HG02840 (cell line): Measurements from ENCODE around the gene PNPLA2.

Experiments used
- ATAC-seq: cut with Tn5 transposase; IDR thresholded peaks from one replicate; pipeline ENCODE4 v1.9.1; 2021; ENCODE audit warnings: mild to moderate bottlenecking, moderate library complexity, moderate number of reproducible peaks; ENCODE audit not compliant: unreplicated experiment, low FRiP score

Gene PNPLA2

GRCh38 chr11:868394-868793 lies 49.7 kb downstream of the PNPLA2 start:
- ATAC-seq, result no peak

GRCh38 chr11:868802-869201 lies 50.1 kb downstream of the PNPLA2 start:
- ATAC-seq, result no peak

GRCh38 chr11:869399-870126 lies 50.8 kb downstream of the PNPLA2 start:
- no peak for ATAC-seq

GRCh38 chr11:870127-870413 lies 51.4 kb downstream of the PNPLA2 start:
- no peak for ATAC-seq

- no peak for ATAC-seq
These were observed 51.7 kb downstream of the PNPLA2 start for GRCh38 chr11:870418-870817.

GRCh38 chr11:871472-871871 lies 52.8 kb downstream of the PNPLA2 start:
- no peak for ATAC-seq

- no peak for ATAC-seq
These were observed 54.1 kb downstream of the PNPLA2 start for GRCh38 chr11:872799-873198.

- no peak for ATAC-seq
These were observed 55.0 kb downstream of the PNPLA2 start for GRCh38 chr11:873706-874105.
